Suprapubic skin (tissue), 4 donors: ENCODE data around the gene FBXO42.

ENCODE experiments used
- CTCF ChIP-seq, 2 donors: fragments of 200-600 bp in 1 of 2; fragments of 450-650 bp in 1 of 2; sonication (generic) in 1 of 2; IDR thresholded peaks; one replicate each; pipeline ENCODE4 v1.5.1; 2016 to 2019; ENCODE audit warnings: antibody characterized with exemption in 2 of 2, mild to moderate bottlenecking in 1 of 2, moderate library complexity in 1 of 2
- EP300 ChIP-seq: sonication (generic); formaldehyde crosslinking; IDR thresholded peaks from one replicate; pipeline ENCODE4 v1.6.1; 2017; ENCODE audit warnings: antibody characterized with exemption
- POLR2A ChIP-seq, 2 donors: fragments of 450-650 bp; IDR thresholded peaks; one replicate each; pipeline ENCODE4 v1.6.1; 2017; ENCODE audit warnings: antibody characterized with exemption in 2 of 2, mild to moderate bottlenecking in 2 of 2, moderate library complexity in 2 of 2
- POLR2AphosphoS5 ChIP-seq, 3 donors: sonication (generic); formaldehyde crosslinking; IDR thresholded peaks; one replicate each; pipeline ENCODE4 v1.6.1; 2017; ENCODE audit warnings: antibody characterized with exemption in 3 of 3

GRCh38 chr1:16367258-16367967, 15.1 kb upstream of the FBXO42 start:
- TF ChIP-seq CTCF (IDR thresholded peaks at IDR 0.05) (no peak), POLR2A (IDR thresholded peaks at IDR 0.05) (peak; percentile 19 to 88), EP300 (no peak), POLR2AphosphoS5 (IDR thresholded peaks at IDR 0.05) (no peak)
